EH (cell line): ENCODE measurements around the gene RNPS1.
"Not testable (repeated sequence)": the region's sequence is repeated elsewhere in the genome, so short reads cannot be mapped to it uniquely, and the experiment has no call there.

Experiments used
- DNase-seq: peaks from one replicate; pipeline ENCODE4 v3.0.0-alpha.2; 2015; ENCODE audit warnings: low read depth

Gene RNPS1

DNA sequence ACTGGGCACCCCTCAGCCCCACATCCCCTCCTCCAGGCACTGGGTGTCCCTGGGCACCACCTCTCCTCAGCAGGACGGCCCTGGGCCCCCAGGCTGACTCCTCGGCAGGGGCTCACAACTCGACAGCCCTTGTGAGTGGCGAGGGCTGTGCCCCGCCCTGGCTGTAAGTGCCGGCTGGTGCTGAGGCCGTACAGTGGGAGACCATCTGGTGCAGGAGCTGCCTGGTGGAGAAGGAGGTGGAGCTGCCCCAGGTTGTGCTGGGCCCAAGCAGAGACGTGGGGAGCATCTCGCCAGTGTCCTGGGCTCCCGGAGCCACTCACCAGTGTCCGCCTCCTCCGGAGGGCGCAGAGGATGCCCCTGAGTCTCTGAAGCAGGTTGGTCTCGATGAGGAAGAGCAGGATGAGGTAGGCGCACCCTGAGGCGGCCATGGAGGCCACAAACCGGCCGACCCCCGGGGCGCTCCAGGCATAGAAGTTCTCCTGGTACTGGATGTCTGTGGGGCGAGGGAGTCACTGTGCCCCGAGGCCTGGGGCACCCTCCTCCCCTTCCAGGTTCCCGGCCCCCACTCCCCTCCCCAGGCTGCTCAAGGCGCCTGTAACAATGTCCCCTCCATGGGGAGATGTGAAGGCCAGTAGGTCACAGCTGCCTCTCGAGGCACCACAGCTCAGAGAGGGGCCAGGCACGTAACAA is 15.1 kb upstream of the RNPS1 start:
- DNase-seq: no peak

DNA sequence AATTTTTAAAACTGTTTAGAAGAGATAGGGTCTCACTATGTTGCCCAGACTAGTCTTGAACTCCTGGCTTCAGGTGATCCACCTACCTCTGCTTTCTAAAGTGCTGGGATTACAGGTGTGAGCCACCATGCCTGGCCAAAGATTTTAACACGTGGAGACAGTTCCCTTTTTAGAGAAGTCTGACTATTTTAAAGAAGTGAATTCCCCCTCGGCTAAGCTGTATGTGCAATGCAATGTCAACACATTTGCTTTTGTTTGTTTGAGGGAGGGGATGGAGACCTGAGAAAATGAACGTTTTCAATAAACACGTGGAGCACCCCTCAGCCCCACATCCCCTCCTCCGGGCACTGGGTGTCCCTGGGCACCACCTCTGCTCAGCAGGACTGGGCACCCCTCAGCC is 14.3 kb upstream of the RNPS1 start:
- no peak for DNase-seq

DNA sequence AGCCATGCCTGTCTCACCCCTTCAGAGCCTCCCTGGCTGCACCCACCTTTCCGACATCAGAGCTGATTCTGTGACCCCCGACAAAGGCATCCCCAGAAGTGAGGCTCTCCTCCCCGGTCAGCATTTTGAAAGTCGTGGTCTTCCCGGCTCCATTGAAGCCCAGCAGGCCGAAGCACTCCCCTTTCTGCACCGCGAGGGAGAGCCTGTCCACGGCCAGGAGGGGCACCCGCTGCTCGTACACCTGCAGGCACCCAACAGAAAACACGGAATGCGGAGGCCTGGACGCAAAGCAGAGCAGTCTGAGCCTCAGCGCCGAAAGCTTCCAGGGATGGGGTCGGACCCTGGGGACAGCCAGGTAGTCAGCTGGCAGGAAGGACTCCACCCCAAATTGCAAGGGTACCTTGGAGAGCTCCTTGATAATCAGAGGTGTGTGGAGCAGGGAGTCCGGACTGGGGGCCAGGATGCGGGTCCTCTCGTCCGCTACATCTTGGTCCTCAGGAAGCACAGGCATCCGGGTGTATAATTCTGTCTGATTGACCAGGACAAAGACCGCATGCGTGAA is 13.1 kb upstream of the RNPS1 start:
- DNase-seq: no peak

DNA sequence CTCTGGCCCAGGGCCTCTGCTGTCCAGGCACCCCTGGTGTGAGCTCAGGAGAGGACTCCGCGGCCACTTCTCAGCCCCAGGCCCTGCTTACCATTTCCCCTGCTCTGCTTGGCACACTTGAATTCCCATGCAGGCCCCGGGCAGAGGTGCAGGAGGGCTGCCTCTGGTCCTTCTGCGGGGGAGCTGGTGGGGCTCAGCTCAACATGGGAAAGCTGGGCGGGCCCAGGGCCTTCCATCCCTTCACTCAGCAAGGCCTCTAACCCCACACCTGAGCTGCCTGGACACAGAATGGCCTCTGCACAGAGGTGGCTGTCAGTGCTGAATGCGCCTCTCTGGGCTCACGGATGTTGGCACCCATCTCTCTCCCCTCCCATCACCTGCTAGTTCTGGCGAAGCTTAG is 12.5 kb upstream of the RNPS1 start:
- DNase-seq: no peak

DNA sequence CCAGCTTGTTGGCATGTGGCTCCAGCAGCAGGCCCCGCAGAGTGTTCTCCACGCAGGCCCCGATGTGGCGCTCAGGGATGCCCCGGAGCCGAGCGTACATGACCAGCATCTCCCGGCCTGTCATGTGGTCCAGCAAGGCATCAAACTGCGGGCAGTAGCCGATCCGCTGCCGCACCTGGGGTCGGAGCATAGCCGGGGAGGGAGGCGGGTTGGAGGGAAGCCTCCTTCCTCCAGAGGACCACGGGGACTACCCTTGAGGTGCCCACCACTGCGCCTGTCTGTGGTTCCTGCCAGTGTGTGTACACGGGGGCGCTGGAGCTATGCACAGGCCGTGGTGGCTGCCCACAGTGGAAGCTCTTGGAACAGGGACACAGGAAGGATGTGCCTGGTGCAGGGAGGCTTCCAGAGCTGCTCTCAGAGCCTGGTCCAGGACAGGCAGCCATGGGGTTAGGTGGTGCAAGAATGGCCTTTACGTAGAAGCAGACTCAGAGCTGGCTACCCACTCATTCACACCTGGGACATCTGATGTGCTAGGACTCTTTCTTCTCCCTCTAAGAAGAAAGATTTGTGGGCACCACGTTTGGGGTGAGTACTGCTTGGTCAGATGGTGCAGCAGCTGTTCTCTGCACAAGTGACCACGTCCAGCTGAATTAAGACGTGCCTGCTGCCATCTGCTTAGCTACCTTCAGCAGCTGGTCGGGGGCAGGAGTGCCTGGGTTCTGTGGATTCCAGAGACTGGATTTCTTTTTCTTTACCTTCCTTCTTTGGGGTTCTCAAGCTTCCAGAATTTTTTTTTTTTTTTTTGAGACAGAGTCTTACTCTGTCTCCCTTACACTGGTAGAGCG is 11.3 kb upstream of the RNPS1 start:
- no peak for DNase-seq

DNA sequence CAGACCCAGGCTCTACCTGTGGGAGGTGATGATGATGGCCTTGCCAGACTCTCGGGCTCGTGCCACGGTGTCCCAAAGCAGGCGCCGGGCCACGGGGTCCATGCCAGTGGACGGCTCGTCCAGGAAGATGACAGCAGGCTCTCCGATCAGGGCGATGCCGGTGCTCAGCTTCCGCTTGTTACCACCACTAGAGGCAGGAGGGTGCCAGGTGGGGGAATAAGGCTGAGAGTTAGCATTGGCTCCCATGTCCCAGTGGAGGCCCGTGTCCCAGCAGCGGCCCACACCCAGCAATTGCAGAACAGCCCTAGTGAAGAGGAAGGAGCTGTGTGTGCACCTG is 10.3 kb upstream of the RNPS1 start:
- DNase-seq: no peak

DNA sequence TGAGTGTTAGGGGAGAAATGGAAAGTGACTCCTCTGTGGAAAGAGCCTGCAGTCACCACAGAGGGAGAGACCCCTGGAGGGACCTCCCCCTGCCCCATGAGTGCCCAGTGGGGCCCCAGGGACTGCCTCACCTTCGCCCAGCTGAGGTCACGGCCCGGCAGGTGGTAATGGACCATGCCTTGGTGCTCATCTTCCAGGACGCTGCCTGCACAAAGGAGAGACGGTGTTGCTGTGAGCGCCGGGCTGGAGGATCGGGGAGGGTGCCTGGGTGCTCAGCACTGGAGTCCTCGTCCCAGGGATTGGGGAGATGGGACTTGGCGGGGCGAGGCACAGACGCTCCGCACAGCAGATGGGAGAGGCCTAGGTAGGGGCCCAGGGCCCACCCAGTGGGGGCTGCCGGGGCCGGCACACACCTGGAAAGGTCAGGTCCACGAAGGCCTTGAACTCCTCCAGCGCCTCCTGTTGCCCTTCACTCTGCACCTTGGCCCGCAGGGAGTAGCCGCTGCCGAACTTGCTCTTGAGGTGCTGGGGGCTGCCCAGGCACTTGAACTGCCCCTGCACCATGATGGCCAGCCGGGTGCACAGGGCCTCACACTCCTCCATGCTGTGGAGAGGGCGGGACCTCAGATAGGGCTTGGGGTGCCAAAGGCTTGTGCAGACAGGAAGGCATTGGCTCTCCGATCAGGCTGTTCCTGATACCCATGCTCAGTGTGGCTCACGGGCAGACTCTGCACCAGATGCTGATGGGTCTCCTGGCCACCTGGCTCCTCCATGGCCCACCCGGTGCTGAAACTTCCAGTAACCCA is 9.7 kb upstream of the RNPS1 start:
- no peak for DNase-seq

DNA sequence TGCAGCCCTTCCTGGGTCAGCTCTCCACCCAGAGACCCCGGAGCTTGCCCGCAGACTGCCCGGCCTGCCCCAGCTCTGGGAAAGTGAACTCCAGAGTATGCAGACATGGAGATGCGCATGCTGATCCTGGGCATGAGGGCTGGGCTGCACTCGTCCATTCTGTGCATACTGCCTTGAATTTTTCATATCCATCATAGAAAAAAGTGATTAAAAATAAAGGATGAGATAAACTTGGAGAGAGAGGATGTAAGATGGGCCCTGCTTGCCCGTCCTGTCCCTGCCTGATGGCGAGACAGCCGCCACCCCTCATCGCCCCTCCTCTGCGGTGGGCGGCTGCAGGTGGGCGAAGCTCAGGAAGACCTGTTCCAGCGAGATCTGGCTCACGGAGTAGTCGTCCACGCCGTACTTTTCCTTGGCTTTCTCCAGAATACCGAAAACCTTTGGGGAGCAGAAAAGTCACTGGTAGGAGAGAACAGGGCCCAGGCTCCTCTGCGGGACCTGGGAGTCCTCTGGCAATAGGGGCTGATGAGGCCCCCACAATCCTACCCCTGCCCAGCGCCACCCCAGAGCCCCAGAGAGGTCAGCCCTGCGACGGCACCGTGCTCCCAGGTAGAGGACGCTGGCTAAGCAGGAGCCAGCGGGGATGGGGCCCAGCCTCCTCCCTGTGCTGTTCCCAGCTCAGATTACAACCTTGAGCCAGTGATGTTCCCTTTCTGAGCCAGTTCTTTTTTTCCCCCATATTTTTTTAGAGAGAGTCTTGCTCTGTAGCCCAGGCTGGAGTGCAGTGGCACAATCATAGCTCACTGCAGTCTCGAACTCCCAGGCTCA is 8.7 kb upstream of the RNPS1 start:
- DNase-seq: no peak

DNA sequence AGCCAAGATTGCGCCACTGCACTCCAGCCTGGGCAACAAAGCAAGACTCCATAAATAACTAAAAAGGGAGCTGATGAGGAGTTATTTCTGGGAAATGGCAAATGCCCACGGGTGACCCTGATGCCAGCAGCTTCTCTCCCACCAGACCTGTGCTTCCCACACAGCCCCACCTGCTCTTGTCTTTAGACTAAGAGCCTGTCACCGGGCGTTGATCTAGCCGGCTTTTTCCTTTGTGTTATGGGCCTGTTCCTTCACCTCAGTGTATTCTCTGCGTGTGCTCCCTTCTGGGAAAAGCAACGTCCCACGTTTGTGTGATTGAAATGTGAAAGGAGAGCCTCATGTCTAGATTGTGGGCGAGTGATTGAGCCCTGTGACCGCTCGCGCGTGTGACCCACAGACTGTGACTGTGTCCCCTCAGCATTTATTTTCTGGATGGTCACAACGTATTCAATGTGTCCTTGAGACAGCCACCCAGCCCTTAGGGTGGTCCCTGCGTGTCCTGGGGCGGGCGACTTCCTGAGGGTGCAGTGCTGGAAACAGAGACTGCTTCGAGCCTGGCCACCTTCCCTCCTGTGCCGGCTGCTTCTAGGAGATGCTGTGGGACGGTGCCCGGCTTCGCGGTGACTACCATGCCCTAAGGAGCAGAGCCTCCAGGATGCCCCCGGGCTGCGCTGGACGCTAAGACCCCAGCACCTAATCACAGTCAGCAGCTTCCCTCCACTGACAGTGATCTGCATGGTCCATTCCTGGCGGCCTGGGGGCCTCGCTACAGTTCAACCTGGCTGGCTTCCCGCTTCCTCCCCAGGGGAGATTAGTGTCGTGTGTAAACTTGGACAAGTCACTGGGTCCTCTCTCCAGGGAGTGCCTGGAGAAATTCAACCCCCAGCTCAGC is 7.8 kb upstream of the RNPS1 start:
- no peak for DNase-seq

DNA sequence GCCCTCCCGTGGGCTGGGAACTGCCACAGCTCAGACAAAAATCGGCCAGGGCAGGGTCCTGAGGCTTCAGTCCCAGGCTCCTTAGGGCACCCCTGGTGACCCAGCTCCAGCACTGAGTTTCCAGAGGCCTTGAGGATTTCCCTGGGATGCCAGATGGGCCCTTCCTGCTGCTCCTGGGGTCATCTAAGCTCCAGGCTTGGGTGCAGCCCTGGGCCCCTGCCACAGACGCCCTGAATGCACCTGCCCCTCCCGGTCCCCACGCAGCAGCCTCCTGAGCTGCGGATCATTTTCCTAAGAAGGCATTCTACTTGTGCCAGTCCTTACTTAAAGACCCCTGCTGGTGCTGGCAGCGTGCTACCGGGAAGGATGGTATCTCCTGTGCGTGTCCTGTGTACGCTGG is 6.0 kb upstream of the RNPS1 start:
- no peak for DNase-seq

DNA sequence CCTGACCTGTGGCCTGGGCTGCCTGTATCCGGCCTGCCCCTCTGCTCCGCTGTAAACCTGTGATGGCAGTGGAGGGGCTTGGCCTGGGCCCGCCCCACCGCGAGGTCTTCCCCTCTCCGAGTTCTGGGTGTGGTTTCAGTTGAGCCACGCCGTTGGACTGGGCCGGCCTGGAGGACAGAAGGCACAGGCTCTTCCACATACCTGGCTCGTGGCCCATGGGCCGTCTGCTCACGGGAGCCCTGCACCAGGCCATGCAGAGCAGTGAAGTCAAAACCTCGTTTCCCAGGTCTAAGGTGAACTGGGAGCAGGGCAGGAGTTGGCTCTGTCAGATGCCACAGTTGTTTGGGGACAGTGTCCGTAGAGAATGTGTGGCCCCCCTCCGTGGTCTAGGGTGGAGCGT is 5.6 kb upstream of the RNPS1 start:
- DNase-seq: no peak

DNA sequence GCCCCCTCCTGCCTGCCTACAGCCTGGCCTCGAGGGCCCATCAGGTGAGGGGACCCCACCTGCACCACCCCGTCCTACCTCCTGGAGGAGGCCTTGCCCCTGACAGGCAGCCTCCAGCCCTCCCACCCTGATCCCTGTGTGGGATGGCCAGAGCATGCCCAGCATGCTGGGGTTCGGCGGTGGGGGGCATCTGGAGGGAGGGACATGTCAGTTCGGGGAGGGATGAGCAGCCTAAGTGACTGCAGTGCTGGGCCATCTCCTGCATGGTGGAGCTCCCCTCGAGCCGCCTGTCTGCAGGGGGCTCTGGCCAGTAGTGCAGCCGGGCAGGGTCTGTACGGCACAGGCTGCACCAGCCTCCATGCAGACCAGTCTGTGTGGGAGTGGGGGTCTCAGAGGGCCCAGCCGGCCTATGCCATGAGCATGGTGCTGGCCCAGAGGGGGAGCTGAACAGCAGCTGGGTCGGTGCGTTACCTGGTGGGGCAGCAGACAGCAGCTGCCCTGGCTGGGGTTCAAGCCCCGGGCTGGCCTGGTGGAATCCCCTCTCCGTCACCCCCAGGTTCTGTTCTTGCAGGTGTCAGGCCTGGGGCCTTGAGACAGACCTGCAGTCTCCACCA is 4.0 kb upstream of the RNPS1 start:
- DNase-seq: no peak

DNA sequence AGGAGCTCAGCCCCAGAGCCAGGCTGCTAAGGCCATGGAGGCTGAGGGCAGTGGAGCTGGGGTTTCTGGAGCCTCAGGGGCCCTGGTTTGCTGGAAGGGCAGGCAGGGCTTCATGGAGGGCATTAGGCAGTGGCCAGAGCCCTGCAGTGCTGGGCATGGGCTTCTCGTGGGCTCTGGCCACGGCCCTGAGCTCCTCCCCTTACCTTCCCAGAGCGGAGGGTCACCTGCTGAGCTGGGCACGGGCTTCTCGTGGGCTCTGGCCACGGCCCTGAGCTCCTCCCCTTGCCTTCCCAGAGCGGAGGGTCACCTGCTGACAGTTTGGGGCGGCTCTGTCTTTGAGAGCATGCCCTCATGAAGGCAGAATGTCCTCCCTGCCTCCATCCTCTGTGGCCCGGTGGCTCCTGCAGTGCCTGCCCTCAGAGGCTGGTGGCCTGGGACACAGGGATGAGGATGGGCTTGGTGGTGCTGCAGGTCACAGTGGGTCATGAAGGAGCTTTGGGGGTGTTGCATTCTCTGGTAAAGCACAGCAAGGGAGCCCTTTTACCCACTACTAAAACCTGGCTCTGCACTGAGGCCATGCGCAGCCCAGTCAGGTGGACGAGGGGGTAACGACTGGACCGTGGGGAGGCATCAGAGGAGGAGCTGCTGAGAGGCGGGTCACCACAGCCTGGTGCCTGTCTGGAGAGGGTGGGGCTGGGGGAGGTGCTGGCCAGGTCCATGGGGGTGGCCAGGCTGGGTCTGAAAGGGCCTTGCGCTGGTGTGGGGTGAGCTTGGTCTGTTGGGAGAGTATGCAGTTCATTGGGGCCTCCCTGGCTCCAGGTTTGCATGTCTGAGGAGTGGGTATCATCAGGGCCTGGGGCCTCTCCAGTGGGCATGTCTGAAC is 2.9 kb upstream of the RNPS1 start:
- DNase-seq: no peak

DNA sequence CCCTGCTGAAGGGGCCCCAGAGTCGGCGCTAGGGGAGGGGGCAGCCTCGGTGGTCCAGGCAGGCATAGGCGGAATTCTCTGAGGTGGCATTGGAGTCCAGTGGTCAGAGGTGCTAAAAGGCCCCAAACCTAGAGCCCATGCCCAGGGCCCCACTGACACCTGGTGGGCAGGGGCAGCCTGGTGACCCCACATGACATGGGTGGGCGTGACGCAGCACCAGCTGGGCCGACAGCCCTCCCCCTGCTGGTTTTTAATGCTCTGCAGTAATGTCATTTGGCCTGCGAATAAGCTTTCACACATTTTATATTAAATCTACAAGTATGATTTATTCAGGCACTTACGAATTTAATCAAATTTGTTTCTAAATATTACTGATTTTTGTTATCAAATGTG is 2.1 kb upstream of the RNPS1 start:
- DNase-seq: no peak

DNA sequence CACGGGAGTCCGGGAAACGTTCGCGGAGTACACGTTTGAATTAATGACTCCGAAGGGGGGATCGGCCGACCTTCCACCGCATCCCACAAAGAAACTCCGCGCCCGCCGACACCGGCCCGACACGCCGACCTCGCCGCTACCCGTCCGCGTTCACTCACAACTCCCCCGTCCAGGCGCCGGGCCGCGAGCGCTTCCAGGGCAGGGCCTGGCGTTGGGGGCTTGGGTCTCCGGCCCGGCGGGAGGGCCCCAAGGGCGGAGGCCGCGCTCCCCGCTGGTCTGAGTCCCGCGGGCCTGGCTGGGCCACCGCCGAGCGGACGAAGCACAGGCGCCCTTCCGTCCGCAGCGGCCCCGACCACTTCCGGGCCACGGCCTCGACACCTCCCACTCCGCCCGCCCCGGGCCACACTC is 417 bp downstream of the RNPS1 start:
- DNase-seq: not testable (repeated sequence)

DNA sequence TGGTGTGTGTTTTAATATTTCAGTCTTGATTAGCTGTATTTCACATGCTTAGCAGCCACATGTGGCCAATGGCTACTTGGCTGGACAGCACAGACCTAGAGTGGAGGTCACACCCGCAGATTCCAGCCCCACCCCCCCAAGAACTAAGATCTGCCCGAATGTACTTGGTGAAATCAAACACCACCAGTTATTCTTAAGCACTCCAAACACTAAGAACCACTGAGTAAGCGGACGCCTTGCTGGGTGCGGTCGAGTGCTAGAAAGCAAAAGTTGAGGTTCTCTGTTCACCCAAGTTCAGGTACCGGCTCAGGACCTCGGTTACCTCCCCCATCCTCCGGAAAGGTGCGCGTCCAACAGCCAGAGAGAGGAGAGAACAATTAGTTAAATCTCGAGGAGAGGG is 1.0 kb downstream of the RNPS1 start:
- DNase-seq: peak; percentile 39

DNA sequence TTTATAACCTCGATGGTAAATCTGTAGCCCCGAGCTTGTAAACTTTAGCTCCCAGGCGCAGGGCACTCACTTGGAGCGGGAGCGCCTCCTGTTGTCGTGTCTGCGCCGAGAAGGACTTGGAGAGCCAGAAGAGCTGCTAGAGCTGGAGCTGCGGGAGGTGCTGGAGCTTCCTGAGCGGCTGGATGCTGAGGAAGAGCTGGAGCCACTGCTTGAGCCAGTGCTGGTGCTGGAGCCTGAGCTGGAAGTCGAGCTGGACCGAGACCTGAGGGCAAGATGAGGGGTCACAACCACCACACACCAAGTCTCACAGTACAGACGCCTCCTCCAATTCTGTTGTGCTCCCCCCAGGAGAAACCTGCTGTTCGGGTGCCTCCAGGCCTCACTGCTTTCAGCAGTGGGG is 4.9 kb downstream of the RNPS1 start:
- not testable (repeated sequence) for DNase-seq

DNA sequence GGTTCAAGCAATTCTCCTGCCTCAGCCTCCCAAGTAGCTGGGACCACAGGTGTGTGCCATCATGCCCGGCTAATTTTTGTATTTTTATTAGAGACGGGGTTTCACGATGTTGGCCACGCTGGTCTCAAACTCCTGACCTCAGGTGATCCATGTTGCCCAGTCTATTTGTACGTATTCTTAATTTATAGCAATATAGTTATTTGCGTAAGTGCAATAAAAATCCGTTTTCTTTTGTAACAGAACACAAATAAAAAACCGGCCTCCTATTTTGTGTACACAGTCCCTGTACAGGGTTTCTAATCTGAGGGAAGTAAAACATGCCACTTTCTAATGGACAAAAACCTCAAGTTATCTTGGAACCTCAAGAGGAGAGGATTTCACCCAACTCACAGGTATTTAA is 7.7 kb downstream of the RNPS1 start:
- DNase-seq: no peak

DNA sequence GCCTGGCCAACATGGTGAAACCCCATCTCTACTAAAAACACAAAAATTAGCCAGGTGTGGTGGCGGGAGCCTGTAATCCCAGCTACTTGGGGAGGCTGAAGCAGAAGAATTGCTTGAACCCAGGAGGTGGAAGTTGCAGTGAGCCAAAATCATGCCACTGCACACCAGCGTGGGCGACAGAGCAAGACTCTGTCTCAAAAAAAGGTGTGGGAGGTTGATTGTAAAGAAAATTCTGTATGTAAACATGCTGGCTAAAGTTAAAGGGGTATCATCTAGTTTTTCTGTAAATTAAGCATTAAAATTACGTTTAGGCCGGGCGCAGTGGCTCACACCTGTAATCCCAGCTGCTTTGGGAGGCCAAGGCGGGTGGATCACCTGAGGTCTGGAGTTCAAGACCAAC is 9.4 kb downstream of the RNPS1 start:
- DNase-seq: not testable (repeated sequence)
